Measurements from ENCODE around the gene BBS9. TPM values are rescaled to one million over a fixed set of nuclear protein-coding genes. Genes with fewer than 3 reads are reported as not detected.

Gene BBS9
- total RNA-seq, 1 donor from 2014 or later = 33.0 TPM

DNA sequence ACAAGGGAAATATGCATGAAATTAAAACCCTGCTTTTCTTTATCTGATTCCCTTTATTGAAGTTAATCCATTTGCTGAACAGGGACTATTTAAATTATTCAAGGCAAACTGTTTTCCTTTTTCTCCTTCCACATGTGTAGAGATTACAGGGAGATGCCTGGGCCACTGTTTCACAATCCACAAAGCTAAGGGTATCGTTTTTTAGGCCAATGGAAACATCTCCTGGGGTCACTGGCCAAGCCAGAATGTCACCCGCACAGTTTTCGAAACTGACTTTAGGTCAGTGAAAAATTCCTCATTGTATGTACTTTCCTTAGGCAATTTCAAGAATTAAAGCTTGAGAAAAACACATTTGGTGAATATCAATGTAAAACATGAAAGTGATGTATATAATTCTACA, 516.8 kb downstream of the BBS9 start:
- no peak overlapping the region for H3K4me3 Mint-ChIP-seq (ENCODE audit: unreplicated experiment)
- H3K36me3 Mint-ChIP-seq (ENCODE audit: low read depth, unreplicated experiment) = no peaks in the 10 kb centered on the region
- TF ChIP-seq, protein P1, sequence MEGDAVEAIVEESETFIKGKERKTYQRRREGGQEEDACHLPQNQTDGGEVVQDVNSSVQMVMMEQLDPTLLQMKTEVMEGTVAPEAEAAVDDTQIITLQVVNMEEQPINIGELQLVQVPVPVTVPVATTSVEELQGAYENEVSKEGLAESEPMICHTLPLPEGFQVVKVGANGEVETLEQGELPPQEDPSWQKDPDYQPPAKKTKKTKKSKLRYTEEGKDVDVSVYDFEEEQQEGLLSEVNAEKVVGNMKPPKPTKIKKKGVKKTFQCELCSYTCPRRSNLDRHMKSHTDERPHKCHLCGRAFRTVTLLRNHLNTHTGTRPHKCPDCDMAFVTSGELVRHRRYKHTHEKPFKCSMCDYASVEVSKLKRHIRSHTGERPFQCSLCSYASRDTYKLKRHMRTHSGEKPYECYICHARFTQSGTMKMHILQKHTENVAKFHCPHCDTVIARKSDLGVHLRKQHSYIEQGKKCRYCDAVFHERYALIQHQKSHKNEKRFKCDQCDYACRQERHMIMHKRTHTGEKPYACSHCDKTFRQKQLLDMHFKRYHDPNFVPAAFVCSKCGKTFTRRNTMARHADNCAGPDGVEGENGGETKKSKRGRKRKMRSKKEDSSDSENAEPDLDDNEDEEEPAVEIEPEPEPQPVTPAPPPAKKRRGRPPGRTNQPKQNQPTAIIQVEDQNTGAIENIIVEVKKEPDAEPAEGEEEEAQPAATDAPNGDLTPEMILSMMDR (IDR thresholded peaks at IDR 0.05; ENCODE audit: unreplicated experiment) = no peak
- no peak overlapping the region for H3K27ac Mint-ChIP-seq (ENCODE audit: unreplicated experiment)
- H3K9me3 Mint-ChIP-seq (ENCODE audit: unreplicated experiment) = no peaks in the 10 kb centered on the region
- no peak for DNase-seq (ENCODE audit: low spot score)
- peaks cover 26% of the 10 kb centered on the region for H3K4me1 Mint-ChIP-seq (ENCODE audit: unreplicated experiment)
- peaks cover 3% of the 10 kb centered on the region for H3K27me3 Mint-ChIP-seq (ENCODE audit: unreplicated experiment)

DNA sequence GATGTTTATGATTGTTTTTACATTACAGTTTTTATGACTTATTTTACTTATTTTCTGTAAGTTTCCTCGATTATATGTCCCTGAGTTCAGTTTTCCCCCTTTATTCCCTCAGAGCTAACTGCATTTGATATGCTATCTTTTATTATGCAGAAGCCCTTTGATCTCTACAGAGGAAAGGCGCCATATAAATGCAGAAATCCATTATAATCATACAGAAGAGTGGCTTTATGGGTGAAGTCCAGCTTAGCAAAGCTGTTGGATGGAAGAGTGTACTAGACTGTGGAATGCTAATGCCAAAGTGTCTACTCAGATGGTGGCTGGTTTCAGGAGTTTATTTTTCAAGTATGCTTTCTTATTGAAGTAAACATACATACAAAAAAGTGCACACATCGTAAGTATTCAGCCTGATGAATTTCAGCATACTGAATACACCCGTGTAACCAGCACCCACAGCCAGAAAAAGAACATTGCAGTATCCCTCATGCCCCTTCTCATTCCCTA, 517.6 kb downstream of the BBS9 start:
- Mint-ChIP-seq H3K27ac (ENCODE audit: unreplicated experiment) (no peak overlapping the region), H3K4me3 (ENCODE audit: unreplicated experiment) (no peak overlapping the region), H3K9me3 (ENCODE audit: unreplicated experiment) (no peaks in the 10 kb centered on the region), H3K36me3 (ENCODE audit: low read depth, unreplicated experiment) (no peaks in the 10 kb centered on the region), H3K4me1 (ENCODE audit: unreplicated experiment) (peaks cover 21% of the 10 kb centered on the region), H3K27me3 (ENCODE audit: unreplicated experiment) (peaks cover 3% of the 10 kb centered on the region)
- no peak for DNase-seq (ENCODE audit: low spot score)
- TF ChIP-seq, protein P1 (IDR thresholded peaks at IDR 0.05; ENCODE audit: unreplicated experiment) = no peak

DNA sequence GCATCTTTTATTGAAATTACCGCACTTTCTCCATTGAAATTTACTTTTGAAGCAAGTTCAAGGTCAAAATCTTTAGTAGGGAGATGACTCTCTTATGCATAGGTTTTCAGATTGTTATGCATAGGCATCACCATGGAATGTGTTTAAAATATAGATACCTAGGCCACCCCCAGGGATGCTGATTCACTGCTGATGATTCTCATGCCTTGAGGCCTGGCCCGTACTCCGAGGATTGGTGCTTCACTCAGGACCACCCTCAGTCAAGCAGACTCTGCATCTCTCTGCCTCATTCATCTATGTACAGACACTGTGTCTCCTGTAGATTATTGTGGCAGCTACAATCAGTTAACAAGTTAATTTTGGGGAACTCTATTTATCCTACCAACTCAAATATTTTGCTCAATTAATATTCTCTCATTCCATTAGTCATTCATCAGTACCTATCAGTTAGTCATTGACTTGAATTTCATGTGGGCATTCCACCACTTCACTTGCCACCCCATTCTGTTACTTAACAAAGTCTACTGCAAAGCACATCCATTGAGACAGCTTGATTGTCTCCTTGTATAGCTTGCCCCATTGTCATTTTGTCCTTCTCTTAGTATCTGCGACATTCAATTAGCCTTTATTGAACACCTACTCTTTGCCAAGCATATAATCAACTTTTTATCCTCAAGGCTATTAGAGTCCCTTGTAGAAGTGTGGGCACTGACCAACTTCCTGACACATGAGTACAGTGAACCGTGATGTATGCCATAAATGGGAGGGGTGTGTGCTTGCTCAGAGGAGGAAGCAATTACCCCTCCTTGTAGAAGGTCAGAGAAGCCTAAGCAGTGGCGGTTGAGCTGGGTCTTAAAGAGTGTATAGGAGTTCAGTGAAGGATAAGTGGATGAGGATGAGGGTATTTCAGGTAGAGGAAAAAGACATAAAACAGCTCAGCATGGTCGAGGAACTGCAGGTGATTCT, 520.4 kb downstream of the BBS9 start:
- Mint-ChIP-seq H3K4me3 (ENCODE audit: unreplicated experiment) (no peak overlapping the region), H3K27ac (ENCODE audit: unreplicated experiment) (no peak overlapping the region), H3K27me3 (ENCODE audit: unreplicated experiment) (no peaks in the 10 kb centered on the region), H3K4me1 (ENCODE audit: unreplicated experiment) (no peaks in the 10 kb centered on the region), H3K36me3 (ENCODE audit: low read depth, unreplicated experiment) (no peaks in the 10 kb centered on the region), H3K9me3 (ENCODE audit: unreplicated experiment) (no peaks in the 10 kb centered on the region)
- no peak for DNase-seq (ENCODE audit: low spot score)
- TF ChIP-seq, protein P1 (IDR thresholded peaks at IDR 0.05; ENCODE audit: unreplicated experiment) = no peak

DNA sequence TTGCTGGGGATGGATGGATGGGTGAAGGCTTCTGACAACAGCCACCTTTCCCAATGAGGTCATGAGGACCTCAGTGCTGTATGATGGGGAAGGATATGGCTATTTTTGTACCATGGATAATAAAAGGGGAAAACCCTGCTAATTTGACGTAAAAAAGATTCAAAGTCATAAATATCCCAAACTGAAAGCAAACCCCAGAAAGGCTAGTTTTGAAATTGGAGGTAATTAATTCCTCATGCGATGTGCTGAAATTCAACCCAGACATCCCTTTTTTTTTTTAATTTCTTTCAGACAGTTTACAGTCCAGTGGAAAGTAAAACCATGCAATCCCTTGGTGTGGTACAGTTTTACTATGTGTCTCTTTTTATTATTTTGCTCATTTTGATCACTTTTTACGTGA, 521.5 kb downstream of the BBS9 start:
- Mint-ChIP-seq H3K27me3 (ENCODE audit: unreplicated experiment) (no peaks in the 10 kb centered on the region), H3K27ac (ENCODE audit: unreplicated experiment) (no peak overlapping the region), H3K36me3 (ENCODE audit: low read depth, unreplicated experiment) (no peaks in the 10 kb centered on the region), H3K4me3 (ENCODE audit: unreplicated experiment) (no peak overlapping the region), H3K4me1 (ENCODE audit: unreplicated experiment) (no peaks in the 10 kb centered on the region), H3K9me3 (ENCODE audit: unreplicated experiment) (no peaks in the 10 kb centered on the region)
- TF ChIP-seq, protein P1 (IDR thresholded peaks at IDR 0.05; ENCODE audit: unreplicated experiment) = no peak
- DNase-seq (ENCODE audit: low spot score) = no peak

DNA sequence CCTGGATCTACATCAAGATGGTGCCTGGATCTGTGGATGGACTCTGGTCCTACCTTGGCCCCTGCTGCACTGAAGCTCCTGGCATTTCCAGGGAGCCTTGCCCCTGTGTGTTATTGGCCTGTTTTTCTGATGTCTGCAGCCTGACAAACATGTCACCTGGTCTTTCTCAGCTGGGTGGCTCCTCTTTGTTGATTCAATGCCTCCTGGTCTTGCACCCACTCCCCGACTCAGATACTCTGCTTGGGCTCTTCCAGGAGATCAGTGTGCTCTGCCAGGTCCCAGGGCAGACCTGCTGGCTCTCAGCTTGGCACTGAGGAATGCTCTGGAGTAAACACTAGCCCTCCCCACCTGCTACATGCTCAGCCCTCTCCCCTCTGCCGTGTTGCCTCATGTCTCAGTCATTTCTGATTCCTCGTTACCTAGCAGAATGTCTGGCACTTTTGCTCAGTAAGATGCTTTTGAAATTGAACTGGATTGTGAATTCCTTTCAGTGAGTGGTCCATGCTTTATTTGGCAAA, 522.7 kb downstream of the BBS9 start:
- DNase-seq (ENCODE audit: low spot score) = no peak
- TF ChIP-seq, protein P1 (IDR thresholded peaks at IDR 0.05; ENCODE audit: unreplicated experiment) = no peak
- Mint-ChIP-seq H3K4me3 (ENCODE audit: unreplicated experiment) (no peak overlapping the region), H3K27me3 (ENCODE audit: unreplicated experiment) (no peaks in the 10 kb centered on the region), H3K36me3 (ENCODE audit: low read depth, unreplicated experiment) (no peaks in the 10 kb centered on the region), H3K4me1 (ENCODE audit: unreplicated experiment) (no peaks in the 10 kb centered on the region), H3K27ac (ENCODE audit: unreplicated experiment) (no peak overlapping the region), H3K9me3 (ENCODE audit: unreplicated experiment) (no peaks in the 10 kb centered on the region)

Data from endothelial cell (in vitro differentiated cells).